Ascending aorta (tissue), 2 donors: ENCODE results near the gene FGF12. TPM values are rescaled to one million over a fixed set of nuclear protein-coding genes. Genes with fewer than 3 reads are reported as not detected.

Source experiments
- DNase-seq, 2 donors: peaks; one replicate each; pipeline ENCODE4 v3.0.0-alpha.2; 2019; ENCODE audit warnings: low spot score in 2 of 2
- H3K27ac ChIP-seq, 2 donors: fragments of 200-600 bp; sonication (generic); one replicate each; pipeline ENCODE4 v1.5.1; 2016 to 2017; ENCODE audit warnings: mild to moderate bottlenecking in 1 of 2
- H3K27me3 ChIP-seq: fragments of 200-600 bp; sonication (generic); one replicate; pipeline ENCODE4 v1.5.1; 2017
- H3K36me3 ChIP-seq, 2 donors: fragments of 200-600 bp; sonication (generic); one replicate each; pipeline ENCODE4 v1.5.1; 2016
- H3K4me1 ChIP-seq, 2 donors: fragments of 200-600 bp; sonication (generic); one replicate each; pipeline ENCODE4 v1.5.1; 2016 to 2017; ENCODE audit warnings: mild to moderate bottlenecking in 1 of 2
- H3K4me3 ChIP-seq, 2 donors: fragments of 200-600 bp; sonication (generic); one replicate each; pipeline ENCODE4 v1.5.1; 2016 to 2017; ENCODE audit warnings: mild to moderate bottlenecking in 1 of 2
- H3K9me3 ChIP-seq, 2 donors: fragments of 200-600 bp; sonication (generic); one replicate each; pipeline ENCODE4 v1.5.1; 2016
- intact Hi-C: fragments of 100-400 bp; cut with DNase I; formaldehyde crosslinking; loops from one replicate; pipeline ENCODE4 v1.15.1; 2023
- total RNA-seq: library from RNA; depleted of rRNA; stranded (reverse); fragments of >200 nt; gene quantifications from one replicate; pipeline ENCODE4 v1.1.0, GENCODE V29; 2016
- TF ChIP-seq, protein P1 (sequence below), 3 experiments: fragments of 200-600 bp in 2 of 3; fragments of 450-650 bp in 1 of 3; sonication (generic) in 2 of 3; IDR thresholded peaks; one replicate each; pipeline ENCODE4 v1.5.1; 2016 to 2019; ENCODE audit warnings: antibody characterized with exemption in 3 of 3, mild to moderate bottlenecking in 1 of 3, moderate library complexity in 1 of 3

FGF12 gene
- total RNA-seq, 1 donor from 2014 or later = 0.43 TPM

DNA sequence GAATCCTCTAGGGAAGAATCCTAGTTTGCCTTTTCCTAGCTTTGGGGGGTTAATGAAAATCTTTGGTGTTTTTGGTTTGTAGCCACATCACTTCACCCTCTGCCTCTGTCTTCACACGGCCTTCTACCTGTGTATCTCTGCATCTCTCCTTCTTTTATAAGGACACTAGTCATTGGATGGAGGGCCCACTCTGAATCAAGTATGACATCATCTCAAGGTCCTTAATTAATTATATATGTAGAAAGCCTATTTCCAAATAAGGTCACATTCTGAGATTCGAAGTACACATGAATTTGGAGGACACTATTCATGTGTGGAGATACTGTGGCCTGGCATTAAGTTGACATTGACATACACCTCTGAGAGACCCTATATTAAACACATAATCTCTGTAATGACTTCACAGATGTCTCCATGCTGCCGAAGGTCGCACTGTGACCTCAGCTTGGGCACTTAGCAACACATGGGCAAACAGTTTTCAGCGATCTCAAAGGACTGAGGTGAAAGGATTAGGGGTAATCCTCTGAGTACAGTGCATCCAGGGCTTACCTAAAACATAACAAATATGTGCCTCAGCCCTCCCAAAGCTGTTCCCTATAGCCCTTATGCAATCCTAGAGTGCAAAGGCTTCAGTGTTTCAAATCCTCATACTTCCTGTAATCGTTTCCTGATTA, 446.0 kb downstream of the FGF12 start:
- intact Hi-C loops = no loop called here
- TF ChIP-seq, protein P1, sequence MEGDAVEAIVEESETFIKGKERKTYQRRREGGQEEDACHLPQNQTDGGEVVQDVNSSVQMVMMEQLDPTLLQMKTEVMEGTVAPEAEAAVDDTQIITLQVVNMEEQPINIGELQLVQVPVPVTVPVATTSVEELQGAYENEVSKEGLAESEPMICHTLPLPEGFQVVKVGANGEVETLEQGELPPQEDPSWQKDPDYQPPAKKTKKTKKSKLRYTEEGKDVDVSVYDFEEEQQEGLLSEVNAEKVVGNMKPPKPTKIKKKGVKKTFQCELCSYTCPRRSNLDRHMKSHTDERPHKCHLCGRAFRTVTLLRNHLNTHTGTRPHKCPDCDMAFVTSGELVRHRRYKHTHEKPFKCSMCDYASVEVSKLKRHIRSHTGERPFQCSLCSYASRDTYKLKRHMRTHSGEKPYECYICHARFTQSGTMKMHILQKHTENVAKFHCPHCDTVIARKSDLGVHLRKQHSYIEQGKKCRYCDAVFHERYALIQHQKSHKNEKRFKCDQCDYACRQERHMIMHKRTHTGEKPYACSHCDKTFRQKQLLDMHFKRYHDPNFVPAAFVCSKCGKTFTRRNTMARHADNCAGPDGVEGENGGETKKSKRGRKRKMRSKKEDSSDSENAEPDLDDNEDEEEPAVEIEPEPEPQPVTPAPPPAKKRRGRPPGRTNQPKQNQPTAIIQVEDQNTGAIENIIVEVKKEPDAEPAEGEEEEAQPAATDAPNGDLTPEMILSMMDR (IDR thresholded peaks at IDR 0.05) = no peak

DNA sequence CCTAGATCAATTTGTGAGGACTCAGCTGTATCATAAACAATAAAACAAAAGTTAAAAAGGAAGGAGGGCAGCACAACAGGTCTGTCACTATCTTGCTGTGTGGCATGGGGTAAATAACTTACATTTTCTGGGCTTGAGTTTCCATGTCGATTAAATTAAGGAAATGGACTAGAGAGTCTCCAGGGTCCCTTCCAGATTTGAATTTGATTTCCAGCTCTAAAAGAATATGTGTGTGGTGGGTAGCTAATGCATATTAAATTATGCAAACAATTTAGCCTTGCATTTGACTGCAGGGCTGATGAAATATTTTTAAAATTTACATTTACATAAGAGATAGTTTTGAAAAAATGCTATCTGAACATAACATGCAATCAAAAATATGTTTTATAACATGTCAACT, 447.7 kb downstream of the FGF12 start:
- Histone ChIP-seq H3K27me3 (no peaks in the 10 kb centered on the region), H3K4me1 (no peaks in the 10 kb centered on the region), H3K27ac (no peak overlapping the region), H3K36me3 (no peaks in the 10 kb centered on the region), H3K4me3 (no peak overlapping the region), H3K9me3 (no peaks in the 10 kb centered on the region)
- no peak for DNase-seq
- TF ChIP-seq, protein P1 (IDR thresholded peaks at IDR 0.05) = no peak
- intact Hi-C loops = no loop called here

More for the DNA sequence above, 446.0 kb downstream of the FGF12 start:
- Histone ChIP-seq H3K27me3 (no peaks in the 10 kb centered on the region), H3K36me3 (no peaks in the 10 kb centered on the region), H3K4me1 (no peaks in the 10 kb centered on the region), H3K27ac (no peak overlapping the region), H3K4me3 (no peak overlapping the region), H3K9me3 (no peaks in the 10 kb centered on the region)
- no peak for DNase-seq

DNA sequence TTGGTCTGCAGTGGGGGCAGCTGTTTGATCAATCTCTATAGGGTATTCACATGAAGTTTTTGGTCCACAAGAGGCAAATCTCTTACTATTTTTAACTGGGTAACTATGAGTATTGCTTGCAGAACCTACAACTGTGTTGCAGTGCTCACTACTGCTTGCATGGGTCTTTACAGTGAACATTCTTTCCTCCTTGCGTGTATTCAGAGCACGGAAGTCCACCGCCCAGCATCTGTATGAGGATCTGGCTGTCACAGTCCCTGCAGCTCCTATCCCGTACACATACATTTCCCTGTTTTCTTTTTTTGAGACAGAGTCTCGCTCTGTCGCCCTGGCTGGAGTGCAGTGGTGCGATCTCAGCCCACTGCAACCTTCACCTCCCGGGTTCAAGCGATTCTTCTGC, 449.9 kb downstream of the FGF12 start:
- Histone ChIP-seq H3K36me3 (no peaks in the 10 kb centered on the region), H3K4me1 (no peaks in the 10 kb centered on the region), H3K9me3 (no peaks in the 10 kb centered on the region), H3K4me3 (no peak overlapping the region), H3K27ac (no peak overlapping the region), H3K27me3 (no peaks in the 10 kb centered on the region)
- TF ChIP-seq, protein P1 (IDR thresholded peaks at IDR 0.05) = no peak
- intact Hi-C loops = no loop called here
- no peak for DNase-seq

DNA sequence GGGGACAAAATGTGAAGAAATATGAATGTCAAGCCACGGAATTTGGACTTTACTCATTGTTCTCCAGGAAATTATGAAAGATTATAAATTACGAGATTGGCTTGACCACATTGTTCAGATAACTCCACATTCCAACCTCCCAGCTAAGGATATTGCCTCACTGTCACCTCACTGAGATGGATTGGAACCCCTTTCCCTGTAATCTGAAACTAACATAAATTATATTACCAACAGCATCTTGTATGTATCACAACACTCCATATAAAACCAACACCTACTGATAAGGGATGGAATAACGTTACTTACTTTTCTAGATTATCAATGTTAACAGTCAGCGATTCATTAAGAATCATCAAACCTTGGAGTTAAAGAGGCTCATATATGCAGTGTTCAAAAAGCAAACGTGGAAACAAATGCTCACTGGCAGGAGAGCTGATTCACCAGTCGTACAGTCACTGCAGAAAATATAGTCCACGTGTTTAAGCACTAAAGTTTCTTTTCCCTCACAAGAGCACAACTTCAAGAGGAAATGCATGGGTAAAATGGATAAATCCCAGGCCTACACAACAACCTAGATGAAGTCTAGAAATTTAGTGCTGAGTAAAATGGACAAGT, 451.5 kb downstream of the FGF12 start:
- TF ChIP-seq, protein P1 (IDR thresholded peaks at IDR 0.05) = no peak
- Histone ChIP-seq H3K4me1 (no peaks in the 10 kb centered on the region), H3K36me3 (no peaks in the 10 kb centered on the region), H3K9me3 (no peaks in the 10 kb centered on the region), H3K4me3 (no peak overlapping the region), H3K27me3 (no peaks in the 10 kb centered on the region), H3K27ac (no peak overlapping the region)
- intact Hi-C loops = no loop called here
- DNase-seq = no peak

DNA sequence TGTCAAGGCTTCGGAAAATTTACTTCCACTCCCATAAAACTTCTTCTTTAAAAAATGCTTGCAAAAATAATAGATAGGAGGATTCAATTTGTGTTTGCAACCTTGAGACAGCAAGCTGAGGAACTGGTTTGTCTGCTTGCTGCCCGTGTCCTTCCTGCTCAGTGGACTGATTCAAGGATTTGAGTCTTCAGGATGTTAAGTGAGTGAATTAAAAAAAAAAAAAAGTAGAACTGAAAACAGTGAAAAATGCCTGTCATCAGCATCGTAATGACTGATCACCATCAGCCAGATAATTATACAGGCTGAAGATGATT, 453.7 kb downstream of the FGF12 start:
- no peaks in the 10 kb centered on the region for H3K4me1 ChIP-seq
- intact Hi-C loops = no loop called here
- no peak for DNase-seq
- no peaks in the 10 kb centered on the region for H3K36me3 ChIP-seq
- H3K9me3 ChIP-seq = no peaks in the 10 kb centered on the region
- H3K27ac ChIP-seq = no peak overlapping the region
- TF ChIP-seq, protein P1 (IDR thresholded peaks at IDR 0.05) = no peak
- no peak overlapping the region for H3K4me3 ChIP-seq
- no peaks in the 10 kb centered on the region for H3K27me3 ChIP-seq
